ENCODE data around the gene RRAS2. TPM values are rescaled to one million over a fixed set of nuclear protein-coding genes. Genes with fewer than 3 reads are reported as not detected.

RRAS2 gene
- total and polyA plus RNA-seq, 9 of the 15 experiments (the other 6 are each of a cell fraction or from before 2014, with no cell fraction given): 9.4 to 47.5 (median 37.6) TPM

DNA sequence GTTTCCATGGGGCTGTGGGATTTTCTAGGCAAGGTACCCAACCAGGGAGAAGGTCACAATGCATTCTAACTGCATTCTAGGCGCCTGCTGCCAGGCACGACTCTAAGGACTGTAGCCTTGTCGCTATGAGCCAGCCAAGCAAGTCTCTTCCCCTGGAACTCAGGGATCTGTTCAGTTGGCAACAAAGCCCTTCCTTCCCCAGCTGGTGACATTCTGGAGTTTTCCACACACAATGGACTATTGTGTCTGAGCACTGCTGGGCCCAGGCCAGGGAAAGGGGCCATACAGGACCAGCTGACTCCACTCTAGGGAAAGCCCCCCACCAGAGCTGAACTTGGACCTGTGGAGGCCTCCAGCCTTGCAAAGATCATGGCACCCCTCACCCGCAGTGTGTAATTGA is 116.8 kb downstream of the RRAS2 start (continued):
- TF ChIP-seq TSHZ1 (CRISPR knock-in tag; IDR thresholded peaks at IDR 0.05): no peak
- TF ChIP-seq CHCHD3 (CRISPR knock-in tag; IDR thresholded peaks at IDR 0.05): no peak
- TF ChIP-seq ZNF384 (IDR thresholded peaks at IDR 0.05; ENCODE audit: low read depth, low read length): no peak
- TF ChIP-seq MBD2 (IDR thresholded peaks at IDR 0.05; ENCODE audit: borderline replicate concordance, low read depth): no peak

GRCh38 chr11:14240951-14241350 is 118.0 kb downstream of the RRAS2 start:
- no peak overlapping the region for H3K9ac ChIP-seq (ENCODE audit: insufficient read depth in 1 of 2, low read depth in 2 of 2, low read length in 2 of 2)
- WGBS (ENCODE audit: insufficient coverage, low coverage, missing lambda C conversion rate): 0% methylated on average over 4 of the region's 4 CpGs
- H3K79me2 ChIP-seq (ENCODE audit: control insufficient read depth, insufficient read depth, low read length): no peaks in the 10 kb centered on the region
- intact Hi-C loops (cut with micrococcal nuclease) (no loop called here), in situ Hi-C loops (cut with MboI) (loop anchor here (10.0 kb wide), 1 partner anchor 286 kb away; no protein-coding TSS in a partner anchor)
- CTCF ChIA-PET (ENCODE audit: low intra/inter-chr PET ratio): no interaction called here
- no TSS peak for BruUV-seq (replicated peaks)
- no peaks in the 10 kb centered on the region for H3K9me1 ChIP-seq (ENCODE audit: control insufficient read depth, insufficient read depth, low read length)
- FAIRE-seq (no peak), DNase-seq (ENCODE audit: extremely low read depth in 1 of 4, low spot score in 3 of 4) (no peak), ATAC-seq (no peak)
- H3K4me1 ChIP-seq (replicated peaks in 1 of 2; ENCODE audit: control insufficient read depth in 2 of 2, insufficient read depth in 2 of 2, low read length in 2 of 2): no peaks in the 10 kb centered on the region
- H4K20me1 ChIP-seq (replicated peaks; ENCODE audit: control insufficient read depth, insufficient read depth, low read length): no peaks in the 10 kb centered on the region; the same call in none of the 2 replicates
- H2AFZ ChIP-seq (ENCODE audit: low read depth, low read length): no peak overlapping the region
- H3K36me3 ChIP-seq (ENCODE audit: control insufficient read depth, insufficient read depth, low read length): no peaks in the 10 kb centered on the region
- H3K4me3 ChIP-seq: no peak overlapping the region
- H3K4me2 ChIP-seq (ENCODE audit: insufficient read depth, low read length): no peak overlapping the region
- no peaks in the 10 kb centered on the region for H3K9me3 ChIP-seq (replicated peaks; ENCODE audit: control insufficient read depth, insufficient read depth, low read depth, low read length)
- H3K27me3 ChIP-seq (ENCODE audit: control insufficient read depth in 2 of 2, insufficient read depth in 2 of 2, low read length in 2 of 2): peaks cover 0 to 47% of the 10 kb centered on the region in 2 experiments; a peak in 3 of 5 replicates
- TF ChIP-seq ZBTB11 (CRISPR knock-in tag; IDR thresholded peaks at IDR 0.05): no peak
- no peak overlapping the region for H3K27ac ChIP-seq (ENCODE audit: extremely low read depth, low read depth, low read length)
- POLR2A ChIA-PET: no interaction called here
